Suprapubic skin (tissue), 4 donors: ENCODE results near the gene TMEM178B. TPM values are rescaled to one million over a fixed set of nuclear protein-coding genes. Genes with fewer than 3 reads are reported as not detected.

Experiments used
- DNase-seq, 2 donors: peaks; one replicate each; pipeline ENCODE4 v3.0.0-alpha.2; 2019; ENCODE audit warnings: low spot score in 2 of 2
- H3K27ac ChIP-seq: fragments of 200-600 bp; sonication (generic); one replicate; pipeline ENCODE4 v1.5.1; 2019
- H3K27me3 ChIP-seq: fragments of 200-600 bp; sonication (generic); one replicate; pipeline ENCODE4 v1.5.1; 2019
- H3K36me3 ChIP-seq: fragments of 200-600 bp; sonication (generic); one replicate; pipeline ENCODE4 v1.5.1; 2019
- H3K4me1 ChIP-seq: fragments of 200-600 bp; sonication (generic); one replicate; pipeline ENCODE4 v1.5.1; 2019
- H3K4me3 ChIP-seq: fragments of 200-600 bp; sonication (generic); one replicate; pipeline ENCODE4 v1.5.1; 2019; ENCODE audit warnings: mild to moderate bottlenecking
- H3K9me3 ChIP-seq: fragments of 200-600 bp; sonication (generic); one replicate; pipeline ENCODE4 v1.5.1; 2019
- EP300 ChIP-seq: sonication (generic); formaldehyde crosslinking; IDR thresholded peaks from one replicate; pipeline ENCODE4 v1.6.1; 2017; ENCODE audit warnings: antibody characterized with exemption
- POLR2A ChIP-seq, 2 donors: fragments of 450-650 bp; IDR thresholded peaks; one replicate each; pipeline ENCODE4 v1.6.1; 2017; ENCODE audit warnings: antibody characterized with exemption in 2 of 2, mild to moderate bottlenecking in 2 of 2, moderate library complexity in 2 of 2
- POLR2AphosphoS5 ChIP-seq, 3 donors: sonication (generic); formaldehyde crosslinking; IDR thresholded peaks; one replicate each; pipeline ENCODE4 v1.6.1; 2017; ENCODE audit warnings: antibody characterized with exemption in 3 of 3
- WGBS: methylation state at CpG from one replicate; pipeline ENCODE4 v1.1.5; 2018; 5-methylcytosine and 5-hydroxymethylcytosine counted together
- total RNA-seq, 4 donors: library from RNA; depleted of rRNA; stranded (reverse); fragments of >200 nt; gene quantifications; one replicate each; pipeline ENCODE4 v1.1.0, GENCODE V29; 2016
- TF ChIP-seq, protein P1 (sequence below), 2 donors: fragments of 200-600 bp in 1 of 2; fragments of 450-650 bp in 1 of 2; sonication (generic) in 1 of 2; IDR thresholded peaks; one replicate each; pipeline ENCODE4 v1.5.1; 2016 to 2019; ENCODE audit warnings: antibody characterized with exemption in 2 of 2, mild to moderate bottlenecking in 1 of 2, moderate library complexity in 1 of 2

Gene TMEM178B
- total RNA-seq, 4 donors from 2014 or later: 0.34 to 1.6 (median 0.72) TPM

DNA sequence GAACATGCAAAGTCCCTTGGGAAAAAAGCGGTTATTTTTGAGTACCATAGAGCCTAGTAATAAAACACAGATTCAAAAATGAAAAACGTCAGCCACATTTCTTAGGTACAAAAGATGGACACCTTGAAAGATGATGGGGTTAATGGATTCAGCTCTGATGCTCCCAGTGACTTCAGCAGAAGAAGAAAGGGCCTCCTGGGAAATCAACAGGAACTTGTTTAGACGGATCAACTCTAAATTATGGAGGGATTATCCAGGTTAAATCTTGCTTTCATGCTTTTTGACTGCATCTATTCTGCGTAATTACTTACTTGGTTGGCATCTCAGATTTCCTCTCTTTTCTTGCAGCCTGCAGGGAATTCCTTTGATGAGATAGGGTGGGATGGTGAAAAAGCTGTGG, 82.5 kb downstream of the TMEM178B start:
- no peak overlapping the region for H3K4me3 ChIP-seq
- no peaks in the 10 kb centered on the region for H3K9me3 ChIP-seq
- no peak overlapping the region for H3K27ac ChIP-seq
- H3K4me1 ChIP-seq: no peaks in the 10 kb centered on the region
- H3K36me3 ChIP-seq: no peaks in the 10 kb centered on the region
- 49% methylated on average over 4 of the region's 4 CpGs for WGBS
- TF ChIP-seq POLR2AphosphoS5 (IDR thresholded peaks at IDR 0.05): no peak
- TF ChIP-seq EP300: no peak
- TF ChIP-seq, protein P1, sequence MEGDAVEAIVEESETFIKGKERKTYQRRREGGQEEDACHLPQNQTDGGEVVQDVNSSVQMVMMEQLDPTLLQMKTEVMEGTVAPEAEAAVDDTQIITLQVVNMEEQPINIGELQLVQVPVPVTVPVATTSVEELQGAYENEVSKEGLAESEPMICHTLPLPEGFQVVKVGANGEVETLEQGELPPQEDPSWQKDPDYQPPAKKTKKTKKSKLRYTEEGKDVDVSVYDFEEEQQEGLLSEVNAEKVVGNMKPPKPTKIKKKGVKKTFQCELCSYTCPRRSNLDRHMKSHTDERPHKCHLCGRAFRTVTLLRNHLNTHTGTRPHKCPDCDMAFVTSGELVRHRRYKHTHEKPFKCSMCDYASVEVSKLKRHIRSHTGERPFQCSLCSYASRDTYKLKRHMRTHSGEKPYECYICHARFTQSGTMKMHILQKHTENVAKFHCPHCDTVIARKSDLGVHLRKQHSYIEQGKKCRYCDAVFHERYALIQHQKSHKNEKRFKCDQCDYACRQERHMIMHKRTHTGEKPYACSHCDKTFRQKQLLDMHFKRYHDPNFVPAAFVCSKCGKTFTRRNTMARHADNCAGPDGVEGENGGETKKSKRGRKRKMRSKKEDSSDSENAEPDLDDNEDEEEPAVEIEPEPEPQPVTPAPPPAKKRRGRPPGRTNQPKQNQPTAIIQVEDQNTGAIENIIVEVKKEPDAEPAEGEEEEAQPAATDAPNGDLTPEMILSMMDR (IDR thresholded peaks at IDR 0.05): no peak
- TF ChIP-seq POLR2A (IDR thresholded peaks at IDR 0.05): no peak
- DNase-seq: no peak
- H3K27me3 ChIP-seq: no peaks in the 10 kb centered on the region

GRCh38 chr7:141157138-141157765, 83.4 kb downstream of the TMEM178B start:
- H3K27ac ChIP-seq: no peak overlapping the region
- H3K4me1 ChIP-seq: no peaks in the 10 kb centered on the region
- WGBS: 86% methylated on average over 14 of the region's 16 CpGs
- no peak for DNase-seq
- H3K9me3 ChIP-seq: no peaks in the 10 kb centered on the region
- H3K36me3 ChIP-seq: no peaks in the 10 kb centered on the region
- H3K4me3 ChIP-seq: no peak overlapping the region
- no peaks in the 10 kb centered on the region for H3K27me3 ChIP-seq
- TF ChIP-seq POLR2AphosphoS5 (IDR thresholded peaks at IDR 0.05) (no peak), POLR2A (IDR thresholded peaks at IDR 0.05) (no peak), EP300 (no peak)
- TF ChIP-seq, protein P1 (IDR thresholded peaks at IDR 0.05): no peak

- Histone ChIP-seq H3K27ac (no peak overlapping the region), H3K36me3 (no peaks in the 10 kb centered on the region), H3K4me3 (no peak overlapping the region), H3K27me3 (no peaks in the 10 kb centered on the region), H3K4me1 (no peaks in the 10 kb centered on the region), H3K9me3 (no peaks in the 10 kb centered on the region)
- DNase-seq: no peak
- TF ChIP-seq, protein P1 (IDR thresholded peaks at IDR 0.05): no peak
- no peak for TF ChIP-seq EP300
- WGBS: 65% methylated on average over 4 of the region's 4 CpGs
These were observed 84.7 kb downstream of the TMEM178B start for GRCh38 chr7:141158561-141158960.

DNA sequence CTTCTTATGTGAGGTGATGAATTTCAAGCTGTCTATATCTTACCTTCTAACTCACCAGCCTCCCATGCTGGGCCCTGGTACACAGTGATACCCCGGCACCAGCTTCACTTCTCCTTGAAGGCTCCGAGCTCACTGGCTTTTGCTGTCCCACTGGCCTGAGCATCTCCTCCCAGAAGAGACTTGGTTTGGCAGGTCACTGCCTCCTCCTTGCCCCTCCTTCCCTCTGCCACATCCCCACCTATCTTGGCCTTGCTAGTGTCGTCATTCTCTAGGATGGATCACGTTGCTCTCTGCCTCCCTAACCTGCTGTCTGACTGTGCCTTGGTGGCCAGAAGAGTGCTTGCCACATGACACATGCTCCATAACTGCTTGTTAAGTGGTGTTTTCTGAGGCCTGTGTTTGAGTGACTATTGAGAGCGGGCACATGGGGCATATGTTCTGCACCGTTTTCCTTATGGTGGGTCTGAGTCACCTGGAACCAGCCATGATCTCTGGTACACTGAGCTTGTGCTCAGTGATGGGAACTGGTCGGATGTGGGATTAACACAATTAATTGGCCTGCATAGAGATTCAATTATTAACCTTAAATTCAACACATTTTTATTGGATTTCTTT, 86.5 kb downstream of the TMEM178B start:
- WGBS: 89% methylated on average over 7 of the region's 7 CpGs
- no peaks in the 10 kb centered on the region for H3K9me3 ChIP-seq

More for the DNA sequence above, 86.5 kb downstream of the TMEM178B start:
- TF ChIP-seq POLR2A (IDR thresholded peaks at IDR 0.05) (no peak), POLR2AphosphoS5 (IDR thresholded peaks at IDR 0.05) (no peak), EP300 (no peak)
- TF ChIP-seq, protein P1 (IDR thresholded peaks at IDR 0.05): no peak
- Histone ChIP-seq H3K4me3 (no peak overlapping the region), H3K36me3 (no peaks in the 10 kb centered on the region), H3K4me1 (no peaks in the 10 kb centered on the region), H3K27me3 (no peaks in the 10 kb centered on the region), H3K27ac (no peak overlapping the region)
- DNase-seq: no peak
